IPS DF 19.7 (cell line): ENCODE results near the gene TXNDC5.

Source experiments
- DNase-seq: peaks from one replicate; pipeline ENCODE4 v3.0.0-alpha.2; 2013; ENCODE audit warnings: low read depth, low spot score

The TXNDC5 gene

DNA sequence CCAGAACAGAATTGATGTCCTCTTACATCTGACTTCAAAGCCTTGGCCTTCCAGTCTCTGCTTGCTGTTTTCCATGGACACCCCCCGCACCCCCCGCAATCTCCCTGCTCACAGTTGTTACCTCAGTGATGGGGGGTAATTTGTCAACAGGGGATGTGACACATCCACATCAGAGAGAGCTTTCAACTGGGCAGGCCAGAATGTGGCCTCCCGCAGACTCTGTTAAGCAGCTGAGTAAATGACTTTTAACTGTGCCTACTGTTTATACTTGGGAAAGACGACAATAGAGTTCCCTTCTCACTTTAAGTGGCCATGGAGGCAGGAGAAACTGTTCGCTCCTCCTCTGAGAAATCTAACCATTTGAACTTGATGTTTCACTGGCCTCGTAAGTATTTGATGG is 51.0 kb downstream of the TXNDC5 start:
- DNase-seq = no peak

- DNase-seq = no peak
Observed at GRCh38 chr6:7851780-7852179, 58.8 kb downstream of the TXNDC5 start.

DNA sequence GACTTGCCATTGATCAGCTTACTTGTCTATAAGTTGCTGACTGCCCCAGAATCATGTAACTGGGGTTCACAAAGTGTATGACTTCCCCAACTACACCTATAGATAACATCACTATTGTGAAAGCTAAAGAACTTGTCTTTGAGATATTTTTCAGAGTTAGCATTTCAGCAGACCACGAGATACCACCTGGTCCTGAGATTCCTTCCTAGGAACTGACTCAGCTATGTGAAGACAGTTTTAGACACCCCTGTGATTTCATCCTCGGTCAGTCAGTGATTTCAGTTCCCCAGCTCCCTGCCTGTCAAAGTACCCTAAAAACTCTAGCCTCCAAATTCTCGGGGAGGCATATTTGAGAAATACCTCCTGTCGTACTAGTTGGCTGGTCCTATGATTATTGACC is 62.4 kb downstream of the TXNDC5 start:
- no peak for DNase-seq

DNA sequence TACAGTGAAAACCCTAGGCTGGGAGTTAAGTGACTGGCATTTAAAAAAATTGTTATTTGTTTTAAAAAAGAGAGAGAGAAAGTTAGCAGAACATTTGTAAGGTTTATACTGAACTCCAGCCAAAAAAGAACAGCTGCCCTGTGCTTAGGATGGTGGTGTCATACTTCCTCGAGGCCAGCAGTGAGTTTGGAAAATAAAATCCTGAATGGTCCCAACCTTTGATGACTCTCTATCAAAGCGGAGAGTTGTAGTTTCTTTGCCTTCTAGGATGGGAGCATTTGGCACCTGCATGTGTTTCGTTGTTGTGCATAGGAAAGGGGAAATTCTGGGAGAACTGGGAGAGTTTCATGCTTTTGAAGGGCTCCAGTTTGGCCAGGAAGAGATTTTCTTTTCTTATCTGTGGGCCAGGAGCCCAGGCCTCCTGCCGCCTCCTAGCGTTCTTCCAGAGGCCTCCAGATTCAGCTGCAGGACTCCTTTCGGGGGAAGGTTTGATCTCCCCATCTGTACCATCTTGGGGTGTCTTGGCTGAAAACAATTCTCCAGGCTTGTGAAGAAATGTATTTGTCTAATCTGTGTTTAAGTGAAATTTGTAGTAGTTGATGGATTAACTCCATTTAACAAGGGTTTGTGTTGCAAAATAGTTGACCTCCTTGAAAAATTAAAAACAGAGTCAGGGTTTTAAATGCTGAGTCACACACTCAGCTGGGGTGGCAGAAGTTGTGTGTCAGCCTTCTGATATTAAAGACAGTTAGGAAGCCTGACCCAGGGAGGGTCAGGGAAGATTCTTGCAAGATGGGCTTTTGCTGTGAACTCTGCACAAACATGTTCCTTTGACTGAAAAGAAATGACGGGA is 63.4 kb downstream of the TXNDC5 start:
- no peak for DNase-seq

GRCh38 chr6:7841781-7842468 is 68.7 kb downstream of the TXNDC5 start:
- DNase-seq = no peak

DNA sequence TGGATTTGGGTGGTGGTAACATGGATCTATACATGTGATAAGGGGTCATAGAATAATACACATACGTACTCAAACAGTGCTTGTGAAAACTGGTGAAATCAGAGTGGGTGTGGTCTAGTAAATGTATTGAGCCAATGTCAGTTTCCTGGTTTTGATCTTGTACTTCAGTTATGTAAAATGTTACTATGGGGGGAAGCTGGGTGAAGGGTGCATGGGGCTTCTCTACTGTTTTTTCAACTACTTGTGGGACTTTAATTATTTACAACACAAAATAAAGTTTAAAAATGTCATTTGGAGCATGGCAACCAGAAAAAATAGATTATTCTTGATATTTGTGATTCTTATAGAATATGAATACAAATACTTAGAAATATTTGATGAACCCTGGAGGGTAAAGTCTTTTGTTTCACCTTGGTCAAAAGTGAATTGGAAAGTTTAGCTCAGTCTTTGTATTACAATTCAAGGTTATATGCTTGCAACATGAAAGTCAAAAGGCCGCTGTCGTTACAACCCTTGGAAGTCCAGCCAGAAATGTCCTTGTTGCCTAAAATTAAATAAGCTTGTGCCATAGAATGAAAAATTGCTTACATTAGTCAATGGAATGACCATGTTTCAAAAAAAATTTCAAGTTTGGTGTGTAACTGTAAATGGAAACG is 74.1 kb downstream of the TXNDC5 start:
- DNase-seq = no peak

- no peak for DNase-seq
Observed at GRCh38 chr6:7833751-7834070, 76.9 kb downstream of the TXNDC5 start.

- DNase-seq = no peak
Observed at GRCh38 chr6:7832904-7833750, 77.5 kb downstream of the TXNDC5 start.
